HepG2 (cell line): ENCODE data around the gene MIA2. TPM values are rescaled to one million over a fixed set of nuclear protein-coding genes. Genes with fewer than 3 reads are reported as not detected.
A peak's percentile ranks its signal among the peaks of the same experiment; 100 is the strongest.

Experiments used
- ARID4A ChIP-seq: sonication (generic); formaldehyde crosslinking; IDR thresholded peaks from 2 replicates; pipeline ENCODE4 v1.5.0; 2020; ENCODE audit warnings: mild to moderate bottlenecking, missing genetic modification reagents, borderline replicate concordance
- ATF2 ChIP-seq: sonication (generic); formaldehyde crosslinking; IDR thresholded peaks from 2 replicates; pipeline ENCODE4 v1.4.0; 2020; ENCODE audit warnings: missing genetic modification reagents
- GFI1 ChIP-seq: sonication (generic); formaldehyde crosslinking; IDR thresholded peaks from 2 replicates; pipeline ENCODE4 v1.5.0; 2020; ENCODE audit warnings: missing genetic modification reagents, mild to moderate bottlenecking, borderline replicate concordance
- HNRNPL ChIP-seq: fragments of 200-400 bp; formaldehyde crosslinking; IDR thresholded peaks from 2 replicates; pipeline ENCODE4 v1.6.1; 2017; ENCODE audit warnings: mild to moderate bottlenecking, low read depth, low read length
- IRX3 ChIP-seq: sonication (generic); formaldehyde crosslinking; IDR thresholded peaks from 2 replicates; pipeline ENCODE4 v1.8.1; 2023; ENCODE audit warnings: mild to moderate bottlenecking, low read depth, missing genetic modification reagents, borderline replicate concordance
- MLXIP ChIP-seq: sonication (generic); formaldehyde crosslinking; IDR thresholded peaks from 2 replicates; pipeline ENCODE4 v1.9.0; 2021; ENCODE audit warnings: missing genetic modification reagents, borderline replicate concordance
- MZF1 ChIP-seq: sonication (generic); formaldehyde crosslinking; IDR thresholded peaks from 2 replicates; pipeline ENCODE4 v1.8.1; 2023; ENCODE audit warnings: mild to moderate bottlenecking, missing genetic modification reagents, borderline replicate concordance
- PATZ1 ChIP-seq: sonication (generic); formaldehyde crosslinking; IDR thresholded peaks from 2 replicates; pipeline ENCODE4 v1.4.0; 2020; ENCODE audit warnings: missing genetic modification reagents
- ZBTB2 ChIP-seq: sonication (generic); formaldehyde crosslinking; IDR thresholded peaks from 2 replicates; pipeline ENCODE4 v1.8.0; 2022; ENCODE audit warnings: low read depth, missing genetic modification reagents
- ZBTB46 ChIP-seq: sonication (generic); formaldehyde crosslinking; IDR thresholded peaks from 2 replicates; pipeline ENCODE4 v1.4.0; 2020; ENCODE audit warnings: mild to moderate bottlenecking, missing genetic modification reagents, borderline replicate concordance
- ZKSCAN1 ChIP-seq: fragments of 150-350 bp; IDR thresholded peaks from 2 replicates; pipeline ENCODE4 v1.6.1; 2014; ENCODE audit warnings: low read length
- ZNF263 ChIP-seq: sonication (generic); formaldehyde crosslinking; IDR thresholded peaks from 2 replicates; pipeline ENCODE4 v1.4.0; 2020; ENCODE audit warnings: missing genetic modification reagents
- ZNF329 ChIP-seq: sonication (generic); formaldehyde crosslinking; IDR thresholded peaks from 2 replicates; pipeline ENCODE4 v1.9.0; 2021; ENCODE audit warnings: low read depth, mild to moderate bottlenecking, missing genetic modification reagents
- ZNF552 ChIP-seq: sonication (generic); formaldehyde crosslinking; IDR thresholded peaks from 2 replicates; pipeline ENCODE4 v1.9.0; 2022; ENCODE audit warnings: missing genetic modification reagents, mild to moderate bottlenecking, borderline replicate concordance
- polyA plus RNA-seq, 8 experiments: library from polyadenylated mRNA; depleted of rRNA in 3 of 8; stranded (reverse) in 7 of 8; unstranded in 1 of 8; fragments of >200 nt; fragmentation: Illumina TruSeq in 4 of 8; extraction: Trizol in 4 of 8; gene quantifications; 2 replicates each; pipeline versions ENCODE4 v1.2.1 to v1.2.3, GENCODE V29; 2011 to 2016; ENCODE audit warnings: low read depth in 4 of 8, missing spikeins in 1 of 8, mixed read lengths in 1 of 8; ENCODE audit not compliant: insufficient read depth in 1 of 8
- total RNA-seq, 5 experiments: library from RNA; depleted of rRNA; stranded (reverse); fragments of >200 nt; fragmentation: Illumina TruSeq; extraction: Trizol; gene quantifications; 2 replicates each; pipeline ENCODE4 v1.2.3, GENCODE V29; 2016; ENCODE audit warnings: low read depth in 1 of 5

Gene MIA2
- total and polyA plus RNA-seq, 2 of the 13 experiments (the other 11 are each of a cell fraction or from before 2014, with no cell fraction given): 134 to 158 TPM

- TF ChIP-seq ZKSCAN1 (no peak), ATF2 (CRISPR knock-in tag) (no peak), ZBTB46 (CRISPR knock-in tag) (0 out of 2 replicates have a peak, but pooled peaks have one; percentile 23), MZF1 (CRISPR knock-in tag) (no peak), MLXIP (CRISPR knock-in tag) (0 out of 2 replicates have a peak, but pooled peaks have one; percentile 36), PATZ1 (CRISPR knock-in tag) (no peak), ARID4A (CRISPR knock-in tag) (no peak), ZNF552 (CRISPR knock-in tag) (no peak), ZNF329 (CRISPR knock-in tag) (no peak), ZNF263 (CRISPR knock-in tag) (no peak), HNRNPL (no peak), GFI1 (peak; percentile 52; the same call in 1 of the 2 replicates), ZBTB2 (CRISPR knock-in tag) (no peak), IRX3 (no peak)
Observed at GRCh38 chr14:39211109-39211741, 22.5 kb upstream of the MIA2 start (continued).
